Trophoblast cell (in vitro differentiated cells and primary cell): ENCODE data around the gene GDF7.

Experiments
- DNase-seq, 2 donors: peaks; one replicate each; pipeline ENCODE4 v3.0.0-alpha.2; 2016
- H2AFZ ChIP-seq: 2 replicates; pipeline ENCODE4 v1.6.1; 2013; ENCODE audit warnings: low read length, moderate library complexity, mild to moderate bottlenecking; ENCODE audit not compliant: insufficient read depth, poor library complexity
- H2AK5ac ChIP-seq: 2 replicates; pipeline ENCODE4 v1.6.1; 2013; ENCODE audit warnings: mild to moderate bottlenecking, low read length
- H2BK120ac ChIP-seq: 2 replicates; pipeline ENCODE4 v1.6.1; 2013; ENCODE audit warnings: low read length, mild to moderate bottlenecking, moderate library complexity; ENCODE audit not compliant: insufficient read depth, poor library complexity
- H2BK12ac ChIP-seq: 2 replicates; pipeline ENCODE4 v1.6.1; 2013; ENCODE audit warnings: mild to moderate bottlenecking, low read length, moderate library complexity
- H2BK5ac ChIP-seq: 2 replicates; pipeline ENCODE4 v1.6.1; 2013; ENCODE audit warnings: low read length, low read depth, moderate library complexity, mild to moderate bottlenecking; ENCODE audit not compliant: poor library complexity
- H3K14ac ChIP-seq: 2 replicates; pipeline ENCODE4 v1.6.1; 2013; ENCODE audit warnings: mild to moderate bottlenecking, low read length
- H3K18ac ChIP-seq: 2 replicates; pipeline ENCODE4 v1.6.1; 2013; ENCODE audit warnings: mild to moderate bottlenecking, low read length
- H3K23ac ChIP-seq: 2 replicates; pipeline ENCODE4 v1.6.1; 2013; ENCODE audit warnings: low read length
- H3K27ac ChIP-seq: 2 replicates; pipeline ENCODE4 v1.5.1; 2013; ENCODE audit warnings: low read depth, mild to moderate bottlenecking, inconsistent platforms, low read length, moderate library complexity
- H3K27me3 ChIP-seq: 2 replicates; pipeline ENCODE4 v1.6.1; 2013; ENCODE audit warnings: inconsistent platforms, mild to moderate bottlenecking, low read length, moderate library complexity; ENCODE audit not compliant: insufficient read depth
- H3K36me3 ChIP-seq, 2 experiments: 1 replicate in 1 of 2; 2 replicates in 1 of 2; pipeline ENCODE4 v1.6.1; 2013; ENCODE audit warnings: low read length in 2 of 2, mild to moderate bottlenecking in 2 of 2, moderate library complexity in 1 of 2; ENCODE audit not compliant: insufficient read depth in 2 of 2, control insufficient read depth in 1 of 2
- H3K4ac ChIP-seq: 2 replicates; pipeline ENCODE4 v1.6.1; 2013; ENCODE audit warnings: low read depth, mild to moderate bottlenecking, low read length, moderate library complexity
- H3K4me1 ChIP-seq, 2 experiments: 1 replicate in 1 of 2; 2 replicates in 1 of 2; pipeline ENCODE4 v1.6.1; 2013; ENCODE audit warnings: low read length in 2 of 2, mild to moderate bottlenecking in 2 of 2, moderate library complexity in 1 of 2; ENCODE audit not compliant: insufficient read depth in 2 of 2, control insufficient read depth in 1 of 2
- H3K4me2 ChIP-seq: 2 replicates; pipeline ENCODE4 v1.6.1; 2013; ENCODE audit warnings: inconsistent platforms, mild to moderate bottlenecking, low read length, moderate library complexity
- H3K4me3 ChIP-seq: 2 replicates; pipeline ENCODE4 v1.5.1; 2013; ENCODE audit warnings: mild to moderate bottlenecking, low read depth, low read length, inconsistent platforms
- H3K79me1 ChIP-seq: one replicate; pipeline ENCODE4 v1.6.1; 2013; ENCODE audit warnings: low read length
- H3K79me2 ChIP-seq: 2 replicates; pipeline ENCODE4 v1.6.1; 2013; ENCODE audit warnings: low read length, mild to moderate bottlenecking; ENCODE audit not compliant: control insufficient read depth, insufficient read depth, poor library complexity
- H3K9ac ChIP-seq: 2 replicates; pipeline ENCODE4 v1.6.1; 2013; ENCODE audit warnings: mild to moderate bottlenecking, low read length
- H3K9me3 ChIP-seq: 2 replicates; pipeline ENCODE4 v1.6.1; 2013; ENCODE audit warnings: low read depth, mild to moderate bottlenecking, control low read depth, inconsistent platforms, low read length; ENCODE audit not compliant: insufficient read depth
- H4K12ac ChIP-seq: 2 replicates; pipeline ENCODE4 v1.6.1; 2013; ENCODE audit warnings: low read depth, mild to moderate bottlenecking, low read length, moderate library complexity
- H4K8ac ChIP-seq: 2 replicates; pipeline ENCODE4 v1.6.1; 2013; ENCODE audit warnings: low read depth, mild to moderate bottlenecking, low read length, moderate library complexity
- H4K91ac ChIP-seq: one replicate; pipeline ENCODE4 v1.6.1; 2013; ENCODE audit warnings: low read depth, mild to moderate bottlenecking, low read length, moderate library complexity
- WGBS: extraction: QIAGEN DNeasy Blood & Tissue Kit; methylation state at CpG from one replicate; pipeline ENCODE4 v1.1.7; 2013; ENCODE audit warnings: missing lambda C conversion rate; ENCODE audit not compliant: insufficient read length, insufficient coverage; ENCODE audit errors: extremely low coverage; 5-methylcytosine and 5-hydroxymethylcytosine counted together

GDF7 gene

DNA sequence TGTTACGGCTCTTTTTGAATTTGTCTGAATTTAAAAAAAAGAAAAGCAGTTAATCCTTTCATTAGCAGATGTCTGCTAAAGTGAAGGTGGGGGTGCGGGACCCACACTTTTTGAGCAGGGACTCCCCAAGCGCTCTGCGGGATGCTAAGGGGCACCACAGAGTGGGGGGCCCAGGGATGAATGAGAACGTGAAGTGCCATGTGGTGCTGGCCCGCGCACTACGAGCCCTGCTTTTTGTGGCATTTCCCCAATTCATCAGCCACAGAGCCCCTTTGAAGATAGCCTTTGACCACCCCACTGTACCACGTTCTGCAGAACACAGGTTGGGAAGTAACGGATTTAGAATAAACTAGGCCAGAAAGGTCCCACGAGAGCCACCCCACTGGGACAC, 44.7 kb upstream of the GDF7 start:
- Histone ChIP-seq H3K79me2 (no peaks in the 10 kb centered on the region), H3K4me3 (no peak overlapping the region), H3K9ac (no peak overlapping the region), H4K8ac (no peak overlapping the region), H2AFZ (no peak overlapping the region), H2BK5ac (peak overlapping the region; percentile 29), H3K79me1 (peaks cover 32% of the 10 kb centered on the region), H3K18ac (no peak overlapping the region), H3K4me2 (no peak overlapping the region), H2AK5ac (no peak overlapping the region), H3K4ac (no peak overlapping the region), H4K12ac (no peak overlapping the region), H4K91ac (peak overlapping the region; percentile 59), H2BK120ac (peak overlapping the region; percentile 18), H3K23ac (no peak overlapping the region), H3K27me3 (no peaks in the 10 kb centered on the region), H3K9me3 (no peaks in the 10 kb centered on the region), H3K4me1 (peaks cover 36 to 48% of the 10 kb centered on the region in 2 experiments), H3K36me3 (peaks cover 13 to 28% of the 10 kb centered on the region in 2 experiments), H2BK12ac (peak overlapping the region; percentile 28), H3K14ac (peak overlapping the region; percentile 47), H3K27ac (no peak overlapping the region)
- no peak for DNase-seq
- WGBS = no CpG with 5 or more reads among the region's 11 CpGs

DNA sequence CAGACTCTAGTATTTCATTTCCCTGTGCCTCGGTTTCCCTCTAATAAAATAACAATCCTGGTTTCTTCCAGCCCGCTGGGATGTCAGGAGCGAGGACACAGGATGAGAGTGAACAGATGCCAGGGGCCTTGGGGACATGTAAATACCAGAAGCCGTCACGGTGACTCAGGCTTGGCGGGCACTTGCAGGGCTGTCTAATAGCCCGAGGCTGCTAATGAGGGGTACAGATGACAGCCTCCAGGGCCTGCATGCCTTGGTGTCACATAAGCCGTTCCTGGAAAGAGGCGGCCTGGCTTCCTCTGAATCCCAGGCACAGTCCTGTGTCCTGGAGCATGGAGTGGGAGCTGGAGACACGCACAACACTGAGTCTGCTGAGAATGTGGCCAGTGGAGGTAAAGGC, 44.2 kb upstream of the GDF7 start:
- Histone ChIP-seq H2AFZ (no peak overlapping the region), H3K9me3 (no peaks in the 10 kb centered on the region), H3K27me3 (no peaks in the 10 kb centered on the region), H3K18ac (no peak overlapping the region), H2BK120ac (no peak overlapping the region), H2BK12ac (no peak overlapping the region), H3K36me3 (peaks cover 13 to 28% of the 10 kb centered on the region in 2 experiments), H3K79me2 (no peaks in the 10 kb centered on the region), H4K8ac (no peak overlapping the region), H3K4ac (no peak overlapping the region), H2BK5ac (peak overlapping the region; percentile 29), H4K12ac (no peak overlapping the region), H3K4me1 (peaks cover 35 to 46% of the 10 kb centered on the region in 2 experiments), H3K4me3 (no peak overlapping the region), H3K79me1 (peaks cover 32% of the 10 kb centered on the region), H3K9ac (no peak overlapping the region), H2AK5ac (no peak overlapping the region), H3K27ac (no peak overlapping the region), H3K4me2 (no peak overlapping the region), H4K91ac (peak overlapping the region; percentile 59), H3K14ac (no peak overlapping the region), H3K23ac (no peak overlapping the region)
- WGBS = no CpG with 5 or more reads among the region's 10 CpGs
- DNase-seq = no peak

DNA sequence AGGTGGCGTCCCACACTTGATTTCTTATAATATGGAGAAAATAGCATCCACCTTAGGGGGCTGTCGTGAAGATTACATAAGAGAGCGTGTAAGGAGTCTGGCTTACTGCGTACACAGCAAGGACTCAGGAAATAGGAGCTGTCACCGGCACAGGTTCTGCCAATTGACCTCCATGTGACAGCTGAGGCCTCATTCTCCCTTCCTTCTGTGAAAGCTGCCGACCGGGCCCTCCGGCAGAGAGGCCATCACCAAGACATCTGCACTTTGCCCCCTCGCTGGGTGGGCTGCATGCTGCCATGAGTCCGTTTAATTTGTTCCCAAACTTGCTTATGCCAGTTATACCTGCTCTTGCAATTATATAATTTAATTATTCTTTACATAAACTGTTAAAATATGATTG, 43.7 kb upstream of the GDF7 start:
- H3K4me2 ChIP-seq = no peak overlapping the region
- H3K36me3 ChIP-seq = peaks cover 13 to 28% of the 10 kb centered on the region in 2 experiments
- H4K12ac ChIP-seq = no peak overlapping the region
- H4K8ac ChIP-seq = no peak overlapping the region
- H4K91ac ChIP-seq = no peak overlapping the region
- no peaks in the 10 kb centered on the region for H3K9me3 ChIP-seq
- H3K4me1 ChIP-seq = peaks cover 35 to 43% of the 10 kb centered on the region in 2 experiments
- no peak overlapping the region for H3K14ac ChIP-seq
- H2BK5ac ChIP-seq = no peak overlapping the region
- no peak overlapping the region for H3K27ac ChIP-seq
- H3K4me3 ChIP-seq = no peak overlapping the region
- H3K27me3 ChIP-seq = no peaks in the 10 kb centered on the region
- no peak overlapping the region for H2AFZ ChIP-seq
- H3K18ac ChIP-seq = no peak overlapping the region
- no CpG with 5 or more reads among the region's 10 CpGs for WGBS
- no peak overlapping the region for H2BK120ac ChIP-seq
- H3K9ac ChIP-seq = no peak overlapping the region
- no peak overlapping the region for H2BK12ac ChIP-seq
- no peak overlapping the region for H3K23ac ChIP-seq
- H3K79me1 ChIP-seq = peaks cover 29% of the 10 kb centered on the region
- H3K79me2 ChIP-seq = no peaks in the 10 kb centered on the region
- no peak for DNase-seq
- no peak overlapping the region for H2AK5ac ChIP-seq
- H3K4ac ChIP-seq = no peak overlapping the region

DNA sequence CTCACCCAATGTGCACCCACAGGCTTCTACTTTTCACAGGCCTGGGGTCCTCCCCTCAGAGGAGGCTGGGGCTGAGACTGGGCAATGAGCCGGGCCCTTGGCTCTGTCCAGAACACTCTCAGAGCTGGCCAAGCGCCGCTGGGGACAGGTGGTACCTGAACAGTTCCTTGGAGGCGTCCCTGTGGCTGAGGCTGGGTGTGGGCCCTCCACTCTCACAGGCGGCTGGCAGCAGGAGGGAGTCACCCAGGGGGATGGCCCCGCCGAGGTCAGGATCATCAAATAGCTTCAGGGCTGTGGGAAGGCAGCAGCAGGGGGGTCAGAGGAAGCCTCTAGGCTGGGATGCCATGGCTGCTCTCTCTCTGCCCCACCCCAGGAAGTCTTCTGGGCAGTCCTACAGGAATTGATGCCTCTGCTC, 43.2 kb upstream of the GDF7 start:
- no peak overlapping the region for H3K23ac ChIP-seq
- no peak overlapping the region for H2AFZ ChIP-seq
- peak overlapping the region; percentile 39 for H4K8ac ChIP-seq
- H3K14ac ChIP-seq = peak overlapping the region; percentile 28
- H3K79me1 ChIP-seq = peaks cover 26% of the 10 kb centered on the region
- H3K27me3 ChIP-seq = no peaks in the 10 kb centered on the region
- no peaks in the 10 kb centered on the region for H3K9me3 ChIP-seq
- peak overlapping the region; percentile 34 for H4K91ac ChIP-seq
- H2BK12ac ChIP-seq = peak overlapping the region; percentile 28
- DNase-seq = no peak
- no peak overlapping the region for H3K27ac ChIP-seq
- peaks cover 35 to 43% of the 10 kb centered on the region in 2 experiments for H3K4me1 ChIP-seq
- no peaks in the 10 kb centered on the region for H3K79me2 ChIP-seq
- peak overlapping the region; percentile 35 for H2BK120ac ChIP-seq
- H4K12ac ChIP-seq = no peak overlapping the region
- no peak overlapping the region for H3K18ac ChIP-seq
- peak overlapping the region; percentile 37 for H2AK5ac ChIP-seq
- peaks cover 13 to 26% of the 10 kb centered on the region in 2 experiments for H3K36me3 ChIP-seq
- no peak overlapping the region for H3K9ac ChIP-seq
- no peak overlapping the region for H3K4ac ChIP-seq
- H3K4me3 ChIP-seq = no peak overlapping the region
- no CpG with 5 or more reads among the region's 7 CpGs for WGBS
- no peak overlapping the region for H3K4me2 ChIP-seq
- peak overlapping the region; percentile 12 for H2BK5ac ChIP-seq
